Stimulated activated CD8-positive, alpha-beta memory T cell treated with anti-CD3 and anti-CD28 coated beads, Interleukin-7, amount 100 ng/mL, for 1 hour (primary cell): Measurements from ENCODE around the gene DERA.
"Not testable (repeated sequence)": the region's sequence is repeated elsewhere in the genome, so short reads cannot be mapped to it uniquely, and the experiment has no call there.

Experiments used
- DNase-seq, 2 donors: peaks; one replicate each; pipeline ENCODE4 v3.0.0-alpha.2; 2020; ENCODE audit warnings: low read depth in 2 of 2

The DERA gene

DNA sequence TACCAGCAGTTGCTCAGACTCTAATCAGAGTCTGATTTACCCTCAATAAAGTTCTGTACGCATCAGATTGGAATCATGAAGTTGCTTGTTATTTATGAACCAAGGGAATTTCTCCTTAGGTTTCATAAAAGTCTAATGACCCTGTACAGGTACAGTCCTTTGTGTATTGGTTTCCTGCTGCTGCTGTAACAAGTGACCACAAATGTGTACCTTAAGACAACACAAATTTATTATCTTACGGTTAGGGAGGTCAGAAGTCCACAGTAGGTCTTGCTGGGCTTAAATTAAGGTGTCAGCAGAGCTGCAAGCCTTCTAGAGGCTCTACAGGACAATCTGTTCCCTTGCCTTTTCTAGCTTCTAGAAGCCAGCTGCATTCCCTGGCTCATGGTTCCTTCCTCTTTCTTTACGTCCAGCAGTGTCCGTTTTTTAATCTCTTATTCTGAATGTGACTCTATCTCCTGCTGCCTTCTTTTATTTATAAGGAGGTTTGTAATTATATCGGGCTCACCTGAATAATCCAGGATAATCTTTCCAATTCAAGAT, 6.7 kb upstream of the DERA start:
- DNase-seq: no peak

- no peak for DNase-seq
Observed at GRCh38 chr12:15910468-15910863, 666 bp upstream of the DERA start.

GRCh38 chr12:15911931-15912330, 799 bp downstream of the DERA start:
- not testable (repeated sequence) for DNase-seq

- DNase-seq: not testable (repeated sequence)
Observed at GRCh38 chr12:15914131-15914530, 3.0 kb downstream of the DERA start.

DNA sequence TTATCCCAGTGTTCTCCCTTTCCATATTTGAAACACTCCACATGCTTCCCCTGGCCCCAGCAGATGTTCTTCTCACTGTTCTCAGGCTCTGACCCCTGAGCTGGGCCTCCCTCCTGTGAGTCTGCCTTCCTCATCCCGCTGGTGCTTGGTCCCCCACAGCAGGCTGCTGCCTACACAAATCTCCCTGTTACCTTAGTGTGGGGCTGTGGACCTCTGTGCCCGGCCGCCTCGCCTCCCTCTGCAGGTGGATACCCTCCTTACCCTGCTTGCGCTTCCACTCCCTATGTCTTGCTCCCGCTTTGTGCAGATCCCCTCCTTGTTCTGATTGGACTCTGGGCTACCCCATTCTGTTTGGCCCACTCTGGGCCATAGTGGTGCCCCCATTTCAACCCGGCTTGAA, 6.9 kb downstream of the DERA start:
- DNase-seq: no peak

GRCh38 chr12:15919418-15919817, 8.3 kb downstream of the DERA start:
- no peak for DNase-seq

GRCh38 chr12:15924956-15925355, 13.8 kb downstream of the DERA start:
- DNase-seq: no peak

GRCh38 chr12:15928346-15928745, 17.2 kb downstream of the DERA start:
- no peak for DNase-seq

DNA sequence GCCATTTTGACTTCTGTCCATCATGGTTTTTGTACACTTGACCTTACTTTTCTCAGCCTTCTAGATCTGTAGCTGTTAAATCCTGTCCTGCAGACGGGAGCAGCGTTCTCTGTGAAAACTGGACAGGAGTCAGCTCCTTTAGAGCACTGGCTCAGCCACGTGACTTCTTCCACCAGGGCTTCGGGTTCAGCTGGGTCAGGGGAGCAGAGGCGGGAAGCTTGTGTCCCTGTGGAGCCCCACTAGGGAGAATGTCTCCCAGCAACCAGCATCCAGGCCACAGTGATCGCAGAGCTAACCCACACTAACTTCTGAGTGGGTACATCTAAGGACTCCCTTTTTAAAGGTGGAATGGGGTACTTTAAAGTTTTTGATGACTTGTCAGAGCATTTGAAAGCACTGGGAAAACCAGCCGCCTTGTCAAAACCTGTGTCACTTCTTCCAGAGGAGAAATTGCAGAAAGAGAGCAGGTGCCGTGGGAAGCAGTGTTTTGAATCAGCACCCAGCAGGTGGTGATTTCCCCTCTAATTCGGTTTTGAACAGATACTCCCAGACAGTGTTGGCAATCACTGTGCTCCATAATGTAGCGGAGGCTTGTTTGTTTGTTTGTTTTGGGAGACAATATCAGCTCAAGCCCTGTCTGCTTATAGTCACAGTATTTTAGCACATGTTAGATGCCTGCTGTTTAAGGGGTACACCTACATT, 17.9 kb downstream of the DERA start:
- DNase-seq: no peak

GRCh38 chr12:15931590-15932053, 20.5 kb downstream of the DERA start:
- no peak for DNase-seq

DNA sequence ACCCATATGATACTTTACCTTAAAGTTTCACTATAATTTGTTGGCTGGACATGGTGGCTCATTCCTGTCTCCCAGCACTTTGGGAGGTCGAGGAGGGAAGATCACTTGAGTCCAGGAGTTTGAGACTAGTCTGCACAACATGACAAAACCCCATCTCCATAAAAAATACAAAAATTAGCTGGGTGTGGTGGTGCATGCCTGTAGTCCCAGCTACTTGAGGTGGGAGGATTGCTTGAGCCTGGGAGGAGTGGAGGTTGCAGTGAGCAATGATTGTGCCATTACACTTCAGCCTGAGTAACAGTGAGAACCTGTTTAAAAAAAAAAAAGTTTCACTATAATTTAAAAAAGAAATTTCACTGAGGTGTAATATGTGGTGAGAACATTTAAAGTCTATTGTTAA, 21.2 kb downstream of the DERA start:
- DNase-seq: no peak

- DNase-seq: no peak
Observed at GRCh38 chr12:15932971-15933370, 21.8 kb downstream of the DERA start.

DNA sequence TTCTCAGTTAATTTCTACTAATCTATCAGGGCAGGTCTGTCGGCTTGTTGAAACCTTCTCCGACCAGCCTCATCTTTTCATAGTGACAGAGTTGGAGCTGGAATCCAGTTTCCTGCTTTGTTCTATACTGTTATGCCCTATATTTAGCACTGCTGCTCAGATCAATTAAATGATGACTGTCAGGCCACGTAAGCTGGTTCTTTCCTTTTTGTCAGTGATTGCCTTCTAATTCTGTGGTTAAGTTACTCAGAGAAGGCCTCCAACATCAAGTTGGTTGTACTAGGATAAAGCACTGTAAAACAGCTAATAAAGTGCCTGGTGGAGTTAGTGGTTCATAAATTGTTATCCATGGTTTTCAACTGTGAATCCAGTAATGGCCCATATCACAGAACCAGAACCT, 22.6 kb downstream of the DERA start:
- no peak for DNase-seq

DNA sequence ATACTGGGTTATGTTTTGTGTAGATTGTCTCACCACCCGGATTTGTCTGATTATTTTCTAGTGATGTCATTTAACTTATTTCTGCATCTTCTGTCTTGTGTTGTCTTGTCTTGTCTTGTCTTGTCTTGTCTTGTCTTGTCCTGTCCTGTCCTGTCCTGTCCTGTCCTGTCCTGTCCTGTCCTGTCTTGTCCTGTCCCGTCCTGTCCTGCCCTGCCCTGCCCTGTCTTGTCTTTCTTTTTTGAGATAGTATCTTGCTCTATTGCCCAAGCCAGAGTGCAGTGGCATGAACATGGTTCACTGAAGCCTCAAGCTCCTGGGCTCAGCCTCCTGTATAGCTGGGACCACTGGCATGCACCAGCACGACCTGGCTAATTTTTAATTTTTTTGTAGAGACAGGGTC, 25.6 kb downstream of the DERA start:
- DNase-seq: no peak

- DNase-seq: no peak
Observed at GRCh38 chr12:15937902-15938301, 26.8 kb downstream of the DERA start.

DNA sequence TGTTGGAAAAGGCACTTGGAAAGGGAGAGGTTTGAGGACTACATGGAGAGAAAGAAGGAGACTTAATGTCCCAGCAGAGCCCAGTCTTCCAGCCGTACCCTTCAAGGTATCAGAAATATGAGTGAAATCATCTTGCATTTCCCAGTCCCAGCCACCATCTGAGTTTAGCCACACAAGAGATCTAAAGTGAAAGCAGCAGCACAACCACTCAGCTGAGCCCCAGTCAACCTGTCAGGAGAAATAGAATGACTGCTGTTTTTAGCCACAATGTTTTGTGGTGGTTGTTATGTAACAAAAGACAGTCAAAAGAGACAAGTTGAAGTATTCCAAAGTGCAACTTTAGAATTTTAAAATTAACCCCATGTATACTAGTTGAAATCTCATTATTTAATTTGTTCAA, 28.0 kb downstream of the DERA start:
- DNase-seq: no peak

DNA sequence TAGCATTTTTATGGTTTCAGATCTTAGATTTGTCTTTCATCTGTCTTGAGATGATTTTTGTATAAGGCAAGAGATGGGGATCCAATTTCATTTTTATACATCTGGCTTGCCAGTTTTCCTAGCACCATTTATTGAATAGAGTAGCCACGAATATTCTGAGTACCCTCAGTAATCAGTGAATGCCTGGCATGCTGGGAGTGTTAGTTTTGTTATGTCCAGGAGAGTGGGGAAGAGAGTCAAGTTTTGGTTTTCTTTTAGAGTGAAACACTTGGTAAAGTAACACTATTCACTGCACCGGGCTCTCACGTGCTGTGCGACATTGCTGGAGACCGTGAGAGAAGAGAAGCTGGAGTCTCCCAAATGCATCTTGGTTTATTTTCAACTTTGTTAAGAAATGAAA, 31.3 kb downstream of the DERA start:
- no peak for DNase-seq

DNA sequence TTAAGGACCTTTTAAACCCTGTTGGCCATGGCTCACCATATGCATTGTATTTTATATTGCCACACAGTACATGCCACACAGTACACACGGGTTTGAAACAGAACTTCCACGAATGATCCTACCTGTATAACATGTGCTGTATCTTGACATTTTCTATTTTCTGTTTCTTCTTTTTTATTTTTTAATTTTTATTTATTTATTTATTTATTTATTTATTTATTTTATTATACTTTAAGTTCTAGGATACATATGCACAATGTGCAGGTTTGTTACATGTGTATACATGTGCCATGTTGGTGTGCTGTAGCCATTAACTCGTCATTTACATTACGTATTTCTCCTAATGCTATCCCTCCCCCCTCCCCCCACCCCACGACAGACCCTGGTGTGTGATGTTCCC, 32.4 kb downstream of the DERA start:
- DNase-seq: not testable (repeated sequence)

DNA sequence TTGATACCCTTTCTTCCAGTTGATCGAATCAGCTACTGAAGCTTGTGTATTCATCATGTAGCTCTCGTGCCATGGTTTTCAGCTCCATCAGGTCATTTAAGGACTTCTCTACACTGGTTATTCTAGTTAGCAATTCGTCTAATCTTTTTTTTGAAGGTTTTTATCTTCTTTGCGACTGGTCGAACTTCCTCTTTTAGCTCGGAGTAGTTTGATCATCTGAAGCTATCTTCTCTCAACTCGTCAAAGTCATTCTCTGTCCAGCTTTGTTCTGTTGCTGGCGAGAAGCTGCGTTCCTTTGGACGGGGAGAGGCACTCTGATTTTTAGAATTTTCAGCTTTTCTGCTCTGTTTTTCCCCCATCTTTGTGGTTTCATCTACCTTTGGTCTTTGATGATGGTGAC, 37.3 kb downstream of the DERA start:
- not testable (repeated sequence) for DNase-seq

DNA sequence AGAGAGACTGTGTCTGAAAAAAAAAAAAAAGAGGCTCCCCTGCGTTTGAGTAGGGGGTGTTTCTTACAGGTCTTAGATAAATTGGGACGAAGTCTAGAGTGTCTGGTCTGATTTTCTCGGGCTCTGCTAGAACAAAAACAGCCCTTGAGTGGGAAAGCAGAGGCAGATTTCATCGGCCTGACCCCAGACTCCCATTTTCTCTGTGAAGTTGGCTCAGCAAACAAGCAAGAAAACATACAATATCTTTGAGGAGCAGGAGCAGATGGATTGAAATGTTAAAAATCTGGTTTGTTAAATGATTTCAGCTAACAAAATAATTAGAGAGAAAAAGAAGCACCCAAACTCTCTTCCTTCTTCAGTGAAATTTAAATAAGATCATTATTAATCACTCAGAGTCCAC, 44.1 kb downstream of the DERA start:
- DNase-seq: no peak

GRCh38 chr12:15956010-15956409, 44.9 kb downstream of the DERA start:
- DNase-seq: no peak

DNA sequence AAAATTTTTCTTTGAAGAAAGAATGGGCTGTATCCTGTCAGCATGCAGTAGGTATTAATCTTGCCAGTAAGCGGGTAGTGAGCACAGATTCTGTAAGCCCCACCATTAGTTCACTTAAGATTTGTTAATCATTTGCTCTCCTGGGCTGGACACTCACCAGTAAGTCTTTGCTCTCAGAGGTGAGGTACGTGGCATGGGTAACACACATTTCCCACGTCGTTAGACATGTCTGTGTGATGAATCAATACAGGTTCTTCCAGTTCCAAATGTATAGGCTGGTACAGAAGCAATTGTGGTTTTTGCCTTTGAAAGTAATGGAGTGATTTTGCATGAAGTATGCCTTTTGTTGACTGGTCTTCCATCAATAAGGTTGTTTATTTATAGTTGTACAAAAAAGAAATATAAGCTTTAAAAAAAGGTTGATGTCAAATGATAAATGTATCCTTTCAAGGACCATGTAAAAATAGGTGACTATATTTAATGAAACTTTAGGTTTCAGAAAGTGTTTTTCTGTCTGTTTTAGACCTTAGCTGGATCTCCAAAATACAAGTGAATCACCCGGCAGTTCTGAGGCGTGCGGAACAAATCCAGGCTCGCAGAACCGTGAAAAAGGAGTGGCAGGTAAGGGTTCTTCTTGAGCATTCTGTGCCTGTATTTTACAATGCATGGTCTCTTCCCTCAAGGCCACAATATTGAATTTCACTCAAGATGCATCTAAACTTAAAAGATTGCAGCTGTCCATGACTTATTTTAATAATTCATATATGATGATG, 45.5 kb downstream of the DERA start:
- no peak for DNase-seq

GRCh38 chr12:15962760-15963159, 51.6 kb downstream of the DERA start:
- no peak for DNase-seq
